Heart left ventricle (tissue), 13 donors: ENCODE results near the gene MYOF.
"Not testable (repeated sequence)": the region's sequence is repeated elsewhere in the genome, so short reads cannot be mapped to it uniquely, and the experiment has no call there.

Source experiments
- POLR2A ChIP-seq, 2 donors: fragments of 450-650 bp; IDR thresholded peaks; one replicate each; pipeline ENCODE4 v1.6.1; 2017; ENCODE audit warnings: antibody characterized with exemption in 2 of 2, mild to moderate bottlenecking in 2 of 2, moderate library complexity in 2 of 2
- TF ChIP-seq, protein P1 (sequence below), 12 donors: fragments of 200-600 bp; sonication (generic) in 4 of 12; IDR thresholded peaks; one replicate each; pipeline versions ENCODE4 v1.5.0 to v1.8.0; 2018 to 2022; ENCODE audit warnings: antibody characterized with exemption in 12 of 12, mild to moderate bottlenecking in 5 of 12
- donor health status: ischemic (EF 13 %, LVEDD 7.1; RV severe dilation, severe dysfunction).
- donor health status: DM: no; HTN: yes; CAD: no.
- donor health status: DM: no; HTN: no; CAD: no.
- donor health status: ischemic (EF 25% LVEDD 6.9; RV normal size, moderate dysfunction).
- donor health status: ischemic (EF 25% LVEDD 5.7; RV mildly dilated, moderate dysfunction).
- donor health status: ischemic (EF 35%, LVEDD 5.7; RV mildly dilated, moderate dysfunction).
- donor health status: nonischemic (EF 11% LVEDD 7.7; RV severe dilation, severe dysfunction).
- donor health status: DM: yes; HTN: yes; CAD: no.
- donor health status: PGD.
- donor health status: ischemic (EF 29% LVEDD 5.4; RV normal size, mild dysfunction).
- donor health status: nonischemic (EF 23%, LVEDD 6.1; RV moderate dilation, normal function).

DNA sequence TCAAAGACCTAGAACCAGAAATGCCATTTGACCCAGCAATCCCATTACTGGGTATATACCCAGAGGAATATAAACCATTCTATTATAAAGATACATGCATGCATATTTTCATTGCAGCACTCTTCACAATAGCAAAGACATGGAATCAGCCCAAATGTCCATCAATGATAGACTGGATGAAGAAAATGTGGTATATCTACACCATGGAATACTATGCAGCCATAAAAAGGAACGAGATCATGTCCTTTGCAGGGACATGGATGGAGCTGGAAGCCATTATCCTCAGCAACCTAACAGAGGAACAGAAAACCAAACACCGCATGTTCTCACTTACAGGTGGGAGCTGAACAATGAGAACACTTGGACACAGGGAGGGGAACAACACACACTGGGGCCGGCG is 123.7 kb downstream of the MYOF start:
- TF ChIP-seq, protein P1, sequence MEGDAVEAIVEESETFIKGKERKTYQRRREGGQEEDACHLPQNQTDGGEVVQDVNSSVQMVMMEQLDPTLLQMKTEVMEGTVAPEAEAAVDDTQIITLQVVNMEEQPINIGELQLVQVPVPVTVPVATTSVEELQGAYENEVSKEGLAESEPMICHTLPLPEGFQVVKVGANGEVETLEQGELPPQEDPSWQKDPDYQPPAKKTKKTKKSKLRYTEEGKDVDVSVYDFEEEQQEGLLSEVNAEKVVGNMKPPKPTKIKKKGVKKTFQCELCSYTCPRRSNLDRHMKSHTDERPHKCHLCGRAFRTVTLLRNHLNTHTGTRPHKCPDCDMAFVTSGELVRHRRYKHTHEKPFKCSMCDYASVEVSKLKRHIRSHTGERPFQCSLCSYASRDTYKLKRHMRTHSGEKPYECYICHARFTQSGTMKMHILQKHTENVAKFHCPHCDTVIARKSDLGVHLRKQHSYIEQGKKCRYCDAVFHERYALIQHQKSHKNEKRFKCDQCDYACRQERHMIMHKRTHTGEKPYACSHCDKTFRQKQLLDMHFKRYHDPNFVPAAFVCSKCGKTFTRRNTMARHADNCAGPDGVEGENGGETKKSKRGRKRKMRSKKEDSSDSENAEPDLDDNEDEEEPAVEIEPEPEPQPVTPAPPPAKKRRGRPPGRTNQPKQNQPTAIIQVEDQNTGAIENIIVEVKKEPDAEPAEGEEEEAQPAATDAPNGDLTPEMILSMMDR (IDR thresholded peaks at IDR 0.05): not testable (repeated sequence)
- not testable (repeated sequence) for TF ChIP-seq POLR2A (IDR thresholded peaks at IDR 0.05)
